HepG2 (cell line): Measurements from ENCODE around the gene CD9. TPM values are rescaled to one million over a fixed set of nuclear protein-coding genes. Genes with fewer than 3 reads are reported as not detected.
A peak's percentile ranks its signal among the peaks of the same experiment; 100 is the strongest.

Experiments used
- ATAC-seq: fragments of 200-7000 bp; cut with Tn5 transposase; 3 replicates; pipeline ENCODE4 v1.9.1; 2020; ENCODE audit warnings: mild to moderate bottlenecking, moderate library complexity
- BruUV-seq: library from RNA; stranded (reverse); fragments of 400-500 nt; replicated peaks from 2 replicates; lab custom pipeline; 2021; lab: Mats Ljungman, UMichigan
- CTCF ChIA-PET: fragments of 300-600 bp; formaldehyde crosslinking; extraction: SDS; loops from one replicate; lab custom pipeline; 2021; ENCODE audit warnings: low total read pairs, inconsistent platforms, low intra/inter-chr PET ratio; lab: Yijun Ruan, JAX
- POLR2A ChIA-PET: fragments of 350-600 bp; sonication (Branson Sonifier 250); formaldehyde crosslinking; loops from one replicate; lab custom pipeline; 2020; ENCODE audit warnings: antibody characterized with exemption, inconsistent platforms; lab: Yijun Ruan, JAX
- DNase-seq: peaks from one replicate; pipeline ENCODE4 v3.0.0-alpha.2; 2015; ENCODE audit warnings: low spot score
- FAIRE-seq: peaks from 3 replicates; lab custom pipeline; 2011; peaks lifted over from hg19 to GRCh38; lab: Jason Lieb, UNC
- H2AFZ ChIP-seq: one replicate; pipeline ENCODE4 v1.6.1; 2011; ENCODE audit warnings: low read length, inconsistent platforms
- H3K27ac ChIP-seq: fragments of 300-600 bp; 3 replicates; pipeline ENCODE4 v1.8.0; 2011; ENCODE audit warnings: mixed run types, mild to moderate bottlenecking, mixed read lengths, low read length, inconsistent platforms; ENCODE audit not compliant: insufficient read depth; ENCODE audit errors: extremely low read length
- H3K27me3 ChIP-seq, 2 experiments: fragments of 200-600 bp in 1 of 2; 2 replicates in 1 of 2; 3 replicates in 1 of 2; pipeline versions ENCODE4 v1.6.0 to v1.8.0; 2011; ENCODE audit warnings: low read length in 2 of 2, mild to moderate bottlenecking in 2 of 2, moderate library complexity in 2 of 2, inconsistent platforms in 1 of 2; ENCODE audit not compliant: insufficient read depth in 2 of 2, control insufficient read depth in 1 of 2
- H3K36me3 ChIP-seq, 2 experiments: fragments of 200-600 bp in 1 of 2; replicated peaks in 1 of 2; 2 replicates in 1 of 2; 3 replicates in 1 of 2; pipeline versions ENCODE4 v1.5.1 to v1.8.0; 2011; ENCODE audit warnings: low read length in 2 of 2, inconsistent platforms in 1 of 2; ENCODE audit not compliant: insufficient read depth in 2 of 2, control insufficient read depth in 1 of 2
- H3K4me1 ChIP-seq: 2 replicates; pipeline ENCODE4 v1.5.1; 2012; ENCODE audit warnings: low read length, inconsistent platforms; ENCODE audit not compliant: insufficient read depth
- H3K4me2 ChIP-seq: 2 replicates; pipeline ENCODE4 v1.6.0; 2011; ENCODE audit warnings: low read depth, low read length, inconsistent platforms
- H3K4me3 ChIP-seq, 3 experiments: fragments of 200-600 bp in 1 of 3; sonication (generic), shearing (Covaris generic) in 1 of 3; replicated peaks in 1 of 3; 2 replicates each; pipeline ENCODE4 v1.5.1; 2011 to 2016; ENCODE audit warnings: low read length in 3 of 3, inconsistent platforms in 2 of 3, low read depth in 2 of 3, mild to moderate bottlenecking in 2 of 3, control low read depth in 1 of 3, mixed read lengths in 1 of 3; ENCODE audit not compliant: insufficient read depth in 1 of 3
- H3K79me2 ChIP-seq: one replicate; pipeline ENCODE4 v1.6.1; 2011; ENCODE audit warnings: low read length, inconsistent platforms; ENCODE audit not compliant: insufficient read depth
- H3K9ac ChIP-seq: 2 replicates; pipeline ENCODE4 v1.6.0; 2011; ENCODE audit warnings: mild to moderate bottlenecking, low read depth, low read length, inconsistent platforms; ENCODE audit not compliant: insufficient read depth
- H3K9me3 ChIP-seq: 2 replicates; pipeline ENCODE4 v1.5.1; 2012; ENCODE audit warnings: mild to moderate bottlenecking, low read length
- H4K20me1 ChIP-seq: 2 replicates; pipeline ENCODE4 v1.6.0; 2011; ENCODE audit warnings: inconsistent platforms, mild to moderate bottlenecking, low read length, moderate library complexity; ENCODE audit not compliant: insufficient read depth
- CBX5 ChIP-seq: sonication (generic); formaldehyde crosslinking; IDR thresholded peaks from 2 replicates; pipeline ENCODE4 v1.4.0; 2020; ENCODE audit warnings: missing genetic modification reagents, borderline replicate concordance
- EZH2 ChIP-seq: conservative IDR thresholded peaks from 2 replicates; pipeline ENCODE4 v1.6.1; 2012; ENCODE audit warnings: mild to moderate bottlenecking, low read depth, low read length, moderate library complexity
- RFXANK ChIP-seq: IDR thresholded peaks from 2 replicates; pipeline ENCODE4 v1.6.1; 2016
- ZNF276 ChIP-seq: sonication (generic); formaldehyde crosslinking; IDR thresholded peaks from 2 replicates; pipeline ENCODE4 v1.4.0; 2020; ENCODE audit warnings: mild to moderate bottlenecking, low read depth, missing genetic modification reagents
- ZNF780A ChIP-seq: sonication (generic); formaldehyde crosslinking; IDR thresholded peaks from 2 replicates; pipeline ENCODE4 v1.8.0; 2022; ENCODE audit warnings: mild to moderate bottlenecking, missing genetic modification reagents, moderate library complexity
- WGBS: methylation state at CpG from one replicate; pipeline ENCODE4 v1.1.6; 2017; ENCODE audit warnings: low lambda C conversion rate; 5-methylcytosine and 5-hydroxymethylcytosine counted together
- in situ Hi-C: cut with HindIII; loops from 2 replicates; pipeline ENCODE4 v1.10.0; 2017; ENCODE audit warnings: low pct_unique_long_range_greater_than_20kb; ENCODE audit not compliant: extremely low pct_ligation_motif_present
- intact Hi-C: fragments of 100-400 bp; cut with micrococcal nuclease; formaldehyde crosslinking; loops from one replicate; pipeline ENCODE4 v1.10.0; 2022; ENCODE audit not compliant: unreplicated experiment
- polyA plus RNA-seq, 8 experiments: library from polyadenylated mRNA; depleted of rRNA in 3 of 8; stranded (reverse) in 7 of 8; unstranded in 1 of 8; fragments of >200 nt; fragmentation: Illumina TruSeq in 4 of 8; extraction: Trizol in 4 of 8; gene quantifications; 2 replicates each; pipeline versions ENCODE4 v1.2.1 to v1.2.3, GENCODE V29; 2011 to 2016; ENCODE audit warnings: low read depth in 4 of 8, missing spikeins in 1 of 8, mixed read lengths in 1 of 8; ENCODE audit not compliant: insufficient read depth in 1 of 8
- total RNA-seq, 5 experiments: library from RNA; depleted of rRNA; stranded (reverse); fragments of >200 nt; fragmentation: Illumina TruSeq; extraction: Trizol; gene quantifications; 2 replicates each; pipeline ENCODE4 v1.2.3, GENCODE V29; 2016; ENCODE audit warnings: low read depth in 1 of 5

The CD9 gene
- total and polyA plus RNA-seq, 2 of the 13 experiments (the other 11 are each of a cell fraction or from before 2014, with no cell fraction given) = 5.8 to 38.3 TPM

GRCh38 chr12:6229224-6230218 is 29.3 kb downstream of the CD9 start:
- FAIRE-seq (no peak), ATAC-seq (no peak), DNase-seq (peak; percentile 32)
- Histone ChIP-seq H3K9me3 (no peaks in the 10 kb centered on the region), H2AFZ (no peak overlapping the region), H4K20me1 (no peaks in the 10 kb centered on the region), H3K4me2 (peak overlapping the region; percentile 49), H3K27ac (peak overlapping the region; percentile 69), H3K36me3 (no peaks in the 10 kb centered on the region; a peak in 1 of 5 replicates), H3K4me3 (no peak overlapping the region), H3K9ac (peak overlapping the region; percentile 59), H3K79me2 (no peaks in the 10 kb centered on the region), H3K27me3 (no peaks in the 10 kb centered on the region), H3K4me1 (peaks cover 97% of the 10 kb centered on the region)
- WGBS = 88% methylated on average over 22 of the region's 24 CpGs
- ChIA-PET POLR2A (interaction anchor here (0.8 to 2.1 kb wide), 8 partner anchors 8 to 171 kb away, joined by 3 to 12 read pairs (median 4); partner anchors contain the start of gene CD9), CTCF (no interaction called here)
- intact Hi-C loops (loop anchor here (5.0 kb wide), 1 partner anchor 38 kb away; no protein-coding TSS in a partner anchor), in situ Hi-C loops (loop anchor here (5.0 kb wide), 2 partner anchors 32 to 48 kb away; no protein-coding TSS in a partner anchor)
- BruUV-seq = no TSS peak
- TF ChIP-seq EZH2 (no peak), CBX5 (CRISPR knock-in tag) (no peak), ZNF276 (CRISPR knock-in tag) (no peak), ZNF780A (no peak), RFXANK (CRISPR knock-in tag) (0 out of 2 replicates have a peak, but pooled peaks have one; percentile 6)
